GM12875 (cell line): ENCODE data around the gene GSE1.

Experiments
- H3K4me3 ChIP-seq: one replicate; pipeline ENCODE4 v1.5.1; 2011; ENCODE audit warnings: low read depth, low read length, control low read depth
- CTCF ChIP-seq: IDR thresholded peaks from 2 replicates; pipeline ENCODE4 v1.5.1; 2011; ENCODE audit warnings: low read depth, mild to moderate bottlenecking, control low read depth, inconsistent platforms, low read length, moderate library complexity, borderline replicate concordance; ENCODE audit not compliant: insufficient read depth

GSE1 gene

DNA sequence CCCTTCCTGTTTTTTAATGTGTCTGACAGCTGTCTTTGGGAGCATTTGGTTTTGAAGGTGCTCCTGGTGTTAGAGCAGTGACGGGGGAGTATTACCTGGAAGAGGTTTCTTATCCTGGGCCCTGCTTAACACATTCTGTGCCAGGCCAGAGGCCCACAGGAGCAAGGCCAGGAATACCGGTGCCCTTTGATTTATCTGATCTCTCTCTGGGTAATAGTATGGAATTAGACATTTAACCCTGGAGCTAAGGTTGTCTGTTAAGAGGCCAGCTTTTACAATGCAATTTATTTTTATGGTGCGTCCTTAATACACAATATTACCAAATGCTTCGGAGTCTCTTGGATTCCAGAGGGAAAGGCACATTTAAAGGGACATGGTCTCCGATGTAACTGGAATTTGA, 37.2 kb upstream of the GSE1 start:
- no peak for TF ChIP-seq CTCF
- no peak overlapping the region for H3K4me3 ChIP-seq

GRCh38 chr16:85576944-85577343, 36.2 kb upstream of the GSE1 start:
- TF ChIP-seq CTCF = no peak
- no peak overlapping the region for H3K4me3 ChIP-seq

DNA sequence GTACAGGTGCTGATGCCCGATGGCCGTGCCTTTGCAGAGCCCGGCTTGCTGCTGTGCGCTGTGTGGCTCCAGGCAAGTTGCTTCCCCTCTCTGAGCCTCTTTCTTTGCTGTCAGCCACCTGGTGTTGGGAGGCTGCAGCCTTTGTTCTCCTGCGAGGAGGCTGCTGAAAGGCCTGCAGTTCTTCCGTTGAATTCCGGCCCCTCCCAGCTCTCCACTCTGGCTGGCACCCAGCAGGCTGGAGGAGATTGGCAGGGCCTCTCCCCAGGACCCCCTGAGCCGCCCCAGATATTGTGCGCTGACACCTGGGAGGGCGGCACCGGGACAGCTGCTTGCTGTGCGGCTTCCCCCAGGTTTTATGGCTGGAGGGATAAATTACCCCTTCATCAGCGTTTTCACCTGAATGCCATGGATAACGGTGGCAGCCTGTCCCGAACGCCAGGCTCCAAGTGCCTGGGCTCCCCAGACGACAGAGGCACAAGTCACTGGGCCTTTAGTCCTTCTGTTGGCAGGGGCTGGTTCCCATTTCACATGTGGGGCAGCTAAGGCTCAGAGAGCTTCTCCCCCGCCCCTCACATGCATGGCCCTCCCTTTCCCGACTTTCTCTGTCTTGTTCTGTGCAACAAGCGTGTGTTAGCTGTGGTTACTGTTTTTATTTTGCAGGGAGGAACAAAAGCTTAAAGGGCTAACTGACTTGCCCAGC, 35.1 kb upstream of the GSE1 start:
- TF ChIP-seq CTCF = no peak
- H3K4me3 ChIP-seq = no peak overlapping the region

GRCh38 chr16:85578599-85578948, 34.5 kb upstream of the GSE1 start:
- H3K4me3 ChIP-seq = no peak overlapping the region
- no peak for TF ChIP-seq CTCF

- no peak for TF ChIP-seq CTCF
- no peak overlapping the region for H3K4me3 ChIP-seq
These were observed 33.9 kb upstream of the GSE1 start for GRCh38 chr16:85579191-85579590.

DNA sequence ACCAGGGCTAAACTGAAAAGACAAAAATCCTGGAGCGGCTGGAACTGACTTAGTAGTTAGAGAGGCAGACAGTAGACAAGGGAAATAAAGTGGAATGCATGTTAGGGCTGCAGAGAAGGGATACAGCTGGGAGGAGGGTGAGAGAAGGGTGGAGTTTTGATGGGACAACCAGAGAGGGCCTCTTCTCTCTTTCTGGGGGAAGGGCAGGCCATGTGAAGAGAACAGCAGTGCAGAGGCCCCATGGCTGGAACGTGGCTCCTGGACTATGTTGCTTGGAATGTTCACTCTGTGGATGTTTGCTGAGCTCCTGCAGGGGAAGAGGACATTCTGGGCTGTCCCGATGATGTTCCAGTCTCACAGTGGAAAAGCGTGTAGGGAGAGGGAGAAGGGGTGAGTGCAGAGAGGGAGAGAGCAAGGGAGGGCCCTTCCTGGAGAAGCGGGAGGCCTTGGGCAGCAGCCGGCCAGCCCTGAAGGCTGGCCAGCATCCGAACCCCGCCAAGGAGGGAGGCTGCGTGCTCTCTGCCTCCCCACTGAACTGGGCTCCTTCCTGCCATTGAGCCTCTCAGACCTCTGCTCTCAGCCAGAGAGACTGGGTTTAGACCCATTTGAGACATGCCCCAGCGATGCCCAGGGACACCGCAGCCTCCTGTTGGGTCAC, 33.1 kb upstream of the GSE1 start:
- TF ChIP-seq CTCF = no peak
- H3K4me3 ChIP-seq = no peak overlapping the region

DNA sequence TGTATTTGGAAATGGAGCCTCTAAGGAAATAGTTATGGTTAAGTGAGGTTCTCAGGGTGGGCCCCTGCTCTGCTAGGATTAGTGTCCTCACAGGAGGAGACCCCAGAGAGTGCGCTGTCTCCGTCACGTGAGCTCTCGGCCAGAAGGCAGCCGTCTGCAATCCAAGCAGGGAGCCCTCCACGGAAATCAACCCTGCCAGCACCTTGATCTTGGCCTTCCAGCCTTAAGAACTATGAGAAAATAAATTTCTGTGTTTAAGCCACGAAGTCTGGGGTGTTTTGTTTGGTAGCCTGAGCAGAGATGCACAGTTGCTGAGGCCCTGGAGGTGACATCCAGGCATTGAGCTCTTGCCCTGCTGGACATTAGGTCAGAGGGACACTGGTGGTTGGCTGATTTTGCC, 32.4 kb upstream of the GSE1 start:
- no peak for TF ChIP-seq CTCF
- H3K4me3 ChIP-seq = no peak overlapping the region
